Endothelial cell of umbilical vein (primary cell): ENCODE data around the gene SOX18. TPM values are rescaled to one million over a fixed set of nuclear protein-coding genes. Genes with fewer than 3 reads are reported as not detected.
A peak's percentile ranks its signal among the peaks of the same experiment; 100 is the strongest.

ENCODE experiments used
- BruUV-seq: library from RNA; stranded (reverse); fragments of 400-500 nt; replicated peaks from 2 replicates; lab custom pipeline; 2021; lab: Mats Ljungman, UMichigan
- CTCF ChIA-PET: fragments of 300-600, 350-600 bp; sonication (Branson Sonifier 250); formaldehyde crosslinking; loops from one replicate; lab custom pipeline; 2021; ENCODE audit warnings: antibody characterized with exemption, inconsistent platforms; lab: Charles Lee
- POLR2A ChIA-PET: fragments of 300-600, 350-600 bp; sonication (Branson Sonifier 250); formaldehyde crosslinking; loops from one replicate; lab custom pipeline; 2021; ENCODE audit warnings: antibody characterized with exemption, inconsistent platforms; lab: Charles Lee
- DNase-seq: peaks from one replicate; pipeline ENCODE4 v3.0.0-alpha.2; 2011; ENCODE audit warnings: low read depth, low spot score
- FAIRE-seq: peaks from 2 replicates; lab custom pipeline; 2011; peaks lifted over from hg19 to GRCh38; lab: Jason Lieb, UNC
- H2AFZ ChIP-seq: 2 replicates; pipeline ENCODE4 v1.6.0; 2012; ENCODE audit warnings: low read depth, low read length, control low read depth, inconsistent platforms
- H3K27ac ChIP-seq: 2 replicates; pipeline ENCODE4 v1.5.1; 2011; ENCODE audit warnings: low read depth, mild to moderate bottlenecking, control low read depth, low read length, moderate library complexity; ENCODE audit not compliant: insufficient read depth
- H3K27me3 ChIP-seq, 2 experiments: 2 replicates each; pipeline versions ENCODE4 v1.6.0 to v1.6.1; 2011; ENCODE audit warnings: low read length in 2 of 2, mixed read lengths in 1 of 2; ENCODE audit not compliant: control insufficient read depth in 2 of 2, insufficient read depth in 2 of 2
- H3K36me3 ChIP-seq, 2 experiments: 2 replicates in 1 of 2; 3 replicates in 1 of 2; pipeline ENCODE4 v1.5.1; 2011; ENCODE audit warnings: low read length in 2 of 2, mild to moderate bottlenecking in 1 of 2, moderate library complexity in 1 of 2; ENCODE audit not compliant: control insufficient read depth in 2 of 2, insufficient read depth in 2 of 2; ENCODE audit errors: extremely low read depth in 1 of 2
- H3K4me1 ChIP-seq: 3 replicates; pipeline ENCODE4 v1.5.1; 2011; ENCODE audit warnings: mild to moderate bottlenecking, low read length; ENCODE audit not compliant: control insufficient read depth, insufficient read depth; ENCODE audit errors: extremely low read depth
- H3K4me2 ChIP-seq: 2 replicates; pipeline ENCODE4 v1.6.1; 2011; ENCODE audit warnings: low read length, control low read depth, mixed read lengths; ENCODE audit not compliant: insufficient read depth
- H3K4me3 ChIP-seq, 3 experiments: fragments of 200-600 bp in 1 of 3; sonication (generic), shearing (Covaris generic) in 1 of 3; replicated peaks in 1 of 3; 2 replicates each; pipeline ENCODE4 v1.5.1; 2011 to 2016; ENCODE audit warnings: control low read depth in 3 of 3, low read length in 3 of 3, mild to moderate bottlenecking in 2 of 3, inconsistent platforms in 1 of 3, low read depth in 1 of 3, moderate library complexity in 1 of 3; ENCODE audit not compliant: insufficient read depth in 1 of 3
- H3K79me2 ChIP-seq: 2 replicates; pipeline ENCODE4 v1.6.0; 2012; ENCODE audit warnings: low read length, inconsistent platforms; ENCODE audit not compliant: control insufficient read depth, insufficient read depth
- H3K9ac ChIP-seq: replicated peaks from 2 replicates; pipeline ENCODE3; 2011; ENCODE audit warnings: low read length, control low read depth; ENCODE audit not compliant: insufficient read depth; ENCODE audit errors: extremely low read depth
- H3K9me1 ChIP-seq: replicated peaks from 3 replicates; pipeline ENCODE4 v1.6.0; 2011; ENCODE audit warnings: mild to moderate bottlenecking, low read length; ENCODE audit not compliant: control insufficient read depth, insufficient read depth; ENCODE audit errors: extremely low read depth
- H3K9me3 ChIP-seq: replicated peaks from 2 replicates; pipeline ENCODE4 v1.5.1; 2012; ENCODE audit warnings: low read length, inconsistent platforms; ENCODE audit not compliant: control insufficient read depth, insufficient read depth
- H4K20me1 ChIP-seq: replicated peaks from 2 replicates; pipeline ENCODE3; 2011; ENCODE audit warnings: mild to moderate bottlenecking, low read length; ENCODE audit not compliant: control insufficient read depth, insufficient read depth; ENCODE audit errors: extremely low read depth
- CTCF ChIP-seq, 2 donors: IDR thresholded peaks; 1 replicate in 1 of 2; 2 replicates in 1 of 2; pipeline ENCODE4 v1.5.1; 2011; ENCODE audit warnings: low read length in 2 of 2, mild to moderate bottlenecking in 2 of 2, moderate library complexity in 2 of 2, control low read depth in 1 of 2, inconsistent platforms in 1 of 2, low read depth in 1 of 2; ENCODE audit not compliant: insufficient read depth in 1 of 2; ENCODE audit errors: extremely low read depth in 1 of 2
- GATA2 ChIP-seq: IDR thresholded peaks from 2 replicates; pipeline ENCODE4 v1.7.0; 2011; ENCODE audit warnings: low read depth, mild to moderate bottlenecking, moderate library complexity, mixed read lengths, low read length; ENCODE audit not compliant: insufficient read length, insufficient read depth
- JUN ChIP-seq: IDR thresholded peaks from 2 replicates; pipeline ENCODE4 v1.6.1; 2011; ENCODE audit warnings: borderline replicate concordance, low read depth; ENCODE audit not compliant: insufficient read length, insufficient read depth
- MYC ChIP-seq: IDR thresholded peaks from one replicate; pipeline ENCODE4 v1.6.1; 2011; ENCODE audit warnings: mild to moderate bottlenecking, low read depth, low read length
- POLR2AphosphoS5 ChIP-seq: IDR thresholded peaks from 2 replicates; pipeline ENCODE4 v1.6.1; 2012; ENCODE audit warnings: low read depth, mild to moderate bottlenecking, control low read depth, low read length, moderate library complexity; ENCODE audit not compliant: insufficient read depth
- dilution Hi-C: fragments of 300-500 bp; cut with MboI; formaldehyde crosslinking; loops from one replicate; pipeline ENCODE4 v1.15.0; 2019; ENCODE audit warnings: low sequenced_read_pairs; ENCODE audit not compliant: extremely low pct_ligation_motif_present
- intact Hi-C: fragments of 100-400 bp; cut with micrococcal nuclease; formaldehyde crosslinking; loops from one replicate; pipeline ENCODE4 v1.10.0; 2022
- polyA plus RNA-seq, 4 experiments: library from polyadenylated mRNA; depleted of rRNA in 3 of 4; stranded (reverse) in 3 of 4; unstranded in 1 of 4; fragments of >200 nt; gene quantifications; 2 replicates each; pipeline versions ENCODE4 v1.2.1 to v1.2.3, GENCODE V29; 2011 to 2012; ENCODE audit warnings: missing spikeins in 1 of 4
- total RNA-seq: library from RNA; stranded (reverse); gene quantifications from 2 replicates; pipeline ENCODE4 v1.2.3, GENCODE V29; 2021

The SOX18 gene
- total and polyA plus RNA-seq, 2 donors (not counting 3 experiments of a cell fraction or from before 2014, with no cell fraction given): 20.9 to 175 TPM

GRCh38 chr20:64038565-64039292 lies 10.7 kb downstream of the SOX18 start:
- TSS peak; percentile 6 for BruUV-seq
- FAIRE-seq: no peak
- no peaks in the 10 kb centered on the region for H3K9me1 ChIP-seq
- peak overlapping the region; percentile 51 for H3K9ac ChIP-seq
- H4K20me1 ChIP-seq: no peaks in the 10 kb centered on the region
- ChIA-PET POLR2A (interaction anchor here (0.6 to 2.3 kb wide), 8 partner anchors 10 to 45 kb away, joined by 3 to 21 read pairs (median 6); partner anchors contain the start of genes SOX18 and TCEA2), CTCF (interaction anchor here (0.6 to 7.5 kb wide), 30 partner anchors 8 to 1597 kb away, joined by 3 to 412 read pairs (median 5); partner anchors contain the start of genes LKAAEAR1, OPRL1, PRPF6 and PTK6)
- H3K36me3 ChIP-seq: no peaks in the 10 kb centered on the region
- H3K27ac ChIP-seq: peak overlapping the region; percentile 25
- H3K9me3 ChIP-seq: no peaks in the 10 kb centered on the region
- H2AFZ ChIP-seq: peak overlapping the region; percentile 43
- H3K79me2 ChIP-seq: no peaks in the 10 kb centered on the region
- intact Hi-C loops: loop anchor here (1.0 kb wide), 5 partner anchors 9 to 82 kb away; partner anchors contain the start of gene PRPF6
- peaks cover 42% of the 10 kb centered on the region for H3K4me1 ChIP-seq
- dilution Hi-C loops: no loop called here
- no peaks in the 10 kb centered on the region for H3K27me3 ChIP-seq
- DNase-seq: peak; percentile 96
- no peak for TF ChIP-seq JUN
- TF ChIP-seq POLR2AphosphoS5: peak; percentile 78
- TF ChIP-seq MYC: no peak
- TF ChIP-seq CTCF (IDR thresholded peaks at IDR 0.05; ENCODE audit: extremely low read depth in 1 of 2, insufficient read depth in 1 of 2, low read depth in 1 of 2, low read length in 2 of 2): peak; percentile 55 to 85
- no peak for TF ChIP-seq GATA2
- H3K4me3 ChIP-seq: peak overlapping the region in 2 of 3 experiments; percentile 46 to 65
- H3K4me2 ChIP-seq: peak overlapping the region; percentile 48
